ENCODE data around the gene AFTPH. TPM values are rescaled to one million over a fixed set of nuclear protein-coding genes. Genes with fewer than 3 reads are reported as not detected.

AFTPH gene
- polyA plus RNA-seq, 1 donor, result 78.3 TPM

DNA sequence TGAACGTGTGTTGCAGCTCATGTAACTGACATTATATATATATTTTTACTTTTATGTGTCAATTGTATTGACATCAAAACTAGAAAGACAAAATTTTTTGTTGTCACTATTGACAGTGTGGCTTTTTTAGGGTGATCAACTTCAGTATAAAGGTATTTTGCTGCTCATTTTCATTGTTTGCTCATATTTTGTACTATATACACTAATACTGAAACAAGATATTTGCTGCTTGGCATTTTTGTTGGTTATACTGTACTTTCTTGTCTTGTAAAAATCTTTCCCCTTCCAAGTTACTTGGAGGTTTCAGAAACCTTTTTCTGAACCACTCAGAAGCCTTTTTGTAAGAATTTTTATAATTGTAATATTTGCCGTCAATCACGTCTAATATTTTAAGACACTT, 16.5 kb downstream of the AFTPH start:
- DNase-seq, result no peak

GRCh38 chr2:64541547-64541946, 17.4 kb downstream of the AFTPH start:
- no peak for DNase-seq

DNA sequence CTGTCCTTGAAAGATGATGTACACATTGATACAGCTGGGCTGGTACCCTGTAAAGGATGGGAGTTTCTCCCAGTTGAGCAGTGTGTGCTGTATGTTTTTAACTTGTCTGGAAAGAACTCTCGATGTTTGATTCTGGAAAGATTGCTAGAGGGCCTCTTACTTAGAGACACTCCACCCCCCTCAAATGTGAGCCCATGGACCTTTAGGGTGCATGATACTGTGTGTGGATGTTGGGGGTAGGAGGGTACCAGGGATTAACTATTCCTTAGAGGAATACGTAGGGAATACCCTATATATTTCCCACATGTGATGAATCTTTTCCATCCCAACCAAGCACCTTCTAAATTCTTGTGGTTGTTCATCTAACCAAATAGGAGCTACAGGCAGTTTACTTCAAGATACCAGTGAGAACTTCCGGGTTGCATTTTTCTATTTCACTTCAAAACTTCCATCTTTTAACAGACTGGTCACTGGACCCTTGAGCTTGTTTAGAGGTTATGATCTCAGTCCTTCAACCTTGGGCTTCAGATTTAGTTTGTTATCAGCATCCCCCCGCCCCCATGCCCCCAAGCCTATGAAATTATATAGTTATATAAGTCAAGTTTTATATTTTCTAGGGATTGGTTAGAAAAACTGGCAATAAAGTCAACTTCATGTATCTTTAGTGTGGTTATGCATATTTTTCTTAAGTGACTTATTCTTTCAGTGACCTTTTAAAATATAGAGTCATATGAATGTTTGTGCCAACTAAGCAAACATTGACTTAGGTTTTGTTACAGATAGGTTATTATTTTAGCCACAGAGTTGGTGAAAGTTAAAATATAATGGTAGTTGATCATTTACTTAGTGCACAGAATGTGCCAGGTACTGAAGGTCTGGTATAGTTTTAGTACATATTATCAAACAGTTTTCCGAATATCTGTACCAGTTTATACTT, 18.2 kb downstream of the AFTPH start:
- DNase-seq, result no peak

DNA sequence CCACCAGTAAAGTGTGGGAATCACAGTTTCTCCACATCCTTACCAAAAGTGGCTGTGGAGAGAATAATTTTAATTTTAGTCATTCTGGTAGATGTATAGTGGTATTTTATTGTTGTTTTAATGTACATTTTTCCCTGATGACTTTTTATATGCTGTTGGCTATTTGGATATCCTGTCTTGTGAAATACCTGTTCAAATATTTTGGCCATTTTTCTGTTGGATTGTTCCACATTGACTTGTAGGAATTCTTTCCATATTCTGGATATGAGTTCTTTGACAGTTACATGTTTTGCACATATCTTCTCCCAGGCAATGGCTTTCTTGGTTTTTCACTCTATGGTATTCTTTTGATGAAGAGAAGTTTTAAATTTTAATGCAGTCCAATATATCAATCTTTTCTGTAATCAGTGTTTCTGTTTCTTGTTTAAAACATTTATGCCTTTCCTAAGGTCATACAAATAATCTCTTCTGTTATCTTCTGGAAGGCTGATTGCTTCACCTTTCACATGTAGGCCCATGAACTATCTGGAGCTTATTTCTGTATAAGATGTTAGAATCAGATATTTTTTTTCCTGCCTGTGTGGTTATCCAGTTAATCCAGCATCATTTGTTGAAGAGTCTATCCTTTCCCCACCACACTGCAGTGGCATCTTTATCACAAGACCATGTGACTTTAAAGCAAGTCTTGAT, 19.0 kb downstream of the AFTPH start:
- DNase-seq, result no peak

- DNase-seq, result no peak
Measured at GRCh38 chr2:64548761-64549160, 24.6 kb downstream of the AFTPH start.

DNA sequence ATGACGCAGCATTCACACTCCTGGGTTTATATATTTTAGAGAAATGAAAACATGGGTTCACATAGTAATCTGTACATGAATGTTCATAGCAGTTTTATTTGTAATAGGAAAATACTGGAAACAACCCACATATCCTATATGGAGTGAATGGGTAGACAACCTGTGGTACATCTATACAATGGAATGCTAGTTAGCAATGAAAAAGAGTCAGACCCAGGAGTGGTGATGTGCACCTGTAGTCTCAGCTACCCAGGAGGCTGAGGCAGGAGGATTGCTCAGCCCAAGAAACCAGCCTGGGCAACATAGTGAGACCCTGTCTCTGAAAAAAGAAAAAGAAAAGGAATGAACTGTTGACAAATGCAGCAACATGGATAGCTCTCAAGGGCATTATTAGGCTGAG, 25.9 kb downstream of the AFTPH start:
- DNase-seq, result no peak

- no peak for DNase-seq
Measured at GRCh38 chr2:64551851-64552250, 27.7 kb downstream of the AFTPH start.

DNA sequence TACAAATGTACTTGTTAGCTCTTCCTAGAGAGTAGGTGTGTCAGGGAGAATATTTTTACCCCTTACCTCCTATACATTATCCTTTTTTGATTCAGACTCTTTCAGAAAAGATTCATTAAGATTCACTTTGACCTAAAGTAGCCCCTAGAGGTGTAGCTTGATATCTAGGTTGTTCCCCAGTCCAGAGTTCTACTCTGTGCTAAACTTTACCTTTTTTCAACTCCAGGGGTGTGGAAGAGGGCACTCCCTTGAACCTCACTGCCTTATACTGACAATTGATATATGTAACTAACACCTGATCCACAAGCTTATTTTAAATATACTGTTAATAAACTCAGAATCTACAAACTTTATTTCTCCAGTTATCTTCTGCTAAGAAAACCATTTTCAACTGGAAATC, 30.0 kb downstream of the AFTPH start:
- no peak for DNase-seq

DNA sequence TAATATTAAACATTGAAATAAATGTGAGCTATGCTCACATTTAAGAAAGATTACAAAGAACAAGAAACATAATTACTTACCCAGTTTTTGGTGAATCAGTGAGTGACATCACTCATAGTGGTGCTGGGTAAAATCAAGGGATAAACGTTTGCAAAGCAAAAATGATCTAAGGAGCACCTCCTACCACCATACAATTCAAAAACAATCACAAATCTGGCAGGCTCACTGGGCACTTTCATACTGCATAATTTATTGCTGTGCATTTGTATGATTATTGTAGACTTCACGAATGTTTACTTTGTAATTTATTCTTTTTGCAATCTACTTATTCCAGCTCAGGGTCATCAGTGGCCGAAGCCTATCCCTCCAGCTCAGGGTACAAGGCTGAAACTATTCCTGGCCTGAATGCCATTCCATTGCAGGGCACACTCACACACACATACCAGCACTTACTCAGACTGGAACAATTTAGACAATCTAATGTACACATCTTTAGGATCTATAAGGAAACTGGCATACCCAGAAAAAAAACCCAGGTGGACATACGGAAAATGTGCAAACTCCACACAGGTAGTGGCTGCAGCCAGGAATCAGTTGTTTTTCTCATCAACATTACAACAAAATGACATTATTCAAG, 34.4 kb downstream of the AFTPH start:
- DNase-seq, result no peak

DNA sequence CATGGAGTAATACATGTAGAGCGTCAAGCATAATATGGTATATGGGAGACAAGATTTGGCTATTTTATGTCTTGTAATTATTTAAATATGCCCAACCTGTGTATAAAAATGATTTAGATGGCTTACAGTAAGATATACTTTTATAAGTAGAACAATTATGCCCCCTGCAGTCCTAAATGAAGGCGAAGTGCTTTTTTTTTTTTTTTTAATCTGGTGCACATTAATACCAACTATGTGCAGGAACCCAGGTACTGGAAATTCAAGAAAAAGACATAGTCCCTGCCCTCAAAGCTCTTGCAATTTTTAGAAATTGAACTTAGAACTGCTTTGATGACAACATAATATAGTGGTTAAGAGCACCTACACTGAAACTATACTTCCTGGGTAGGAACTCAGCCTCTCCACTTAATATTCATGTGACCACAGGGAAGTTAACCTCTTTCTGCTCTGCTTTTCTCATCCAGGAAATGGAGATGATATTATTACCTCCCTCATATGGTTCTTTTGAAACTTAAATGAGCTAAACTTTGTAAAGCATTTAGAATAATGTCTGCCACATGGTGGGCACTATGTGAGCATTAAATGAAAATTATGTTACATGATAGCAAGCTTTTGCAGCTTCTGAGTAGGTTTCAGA, 38.1 kb downstream of the AFTPH start:
- no peak for DNase-seq

DNA sequence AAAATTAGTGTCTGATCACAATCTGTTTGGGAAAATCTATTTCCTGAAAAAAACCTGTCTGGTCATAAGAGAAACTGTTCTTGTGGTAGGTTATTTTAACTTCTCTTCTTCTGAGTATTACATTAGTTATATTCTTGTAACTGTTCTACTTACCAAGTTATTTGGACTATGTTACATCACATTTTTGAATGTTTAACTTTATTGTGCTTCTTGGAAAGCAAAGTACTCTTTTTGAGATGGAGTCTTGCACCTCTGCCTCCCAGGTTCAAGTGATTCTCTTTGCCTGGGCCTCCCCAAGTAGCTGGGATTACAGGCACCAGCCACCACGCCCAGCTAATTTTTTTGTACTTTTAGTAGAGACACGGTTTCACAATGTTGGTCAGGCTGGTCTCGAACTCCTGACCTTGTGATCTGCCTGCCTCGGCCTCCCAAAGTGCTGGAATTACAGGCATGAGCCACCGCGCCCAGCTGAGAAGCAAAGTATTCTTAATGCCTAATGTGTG, 39.4 kb downstream of the AFTPH start:
- DNase-seq, result no peak

GRCh38 chr2:64565949-64566710, 42.0 kb downstream of the AFTPH start:
- DNase-seq, result no peak

DNA sequence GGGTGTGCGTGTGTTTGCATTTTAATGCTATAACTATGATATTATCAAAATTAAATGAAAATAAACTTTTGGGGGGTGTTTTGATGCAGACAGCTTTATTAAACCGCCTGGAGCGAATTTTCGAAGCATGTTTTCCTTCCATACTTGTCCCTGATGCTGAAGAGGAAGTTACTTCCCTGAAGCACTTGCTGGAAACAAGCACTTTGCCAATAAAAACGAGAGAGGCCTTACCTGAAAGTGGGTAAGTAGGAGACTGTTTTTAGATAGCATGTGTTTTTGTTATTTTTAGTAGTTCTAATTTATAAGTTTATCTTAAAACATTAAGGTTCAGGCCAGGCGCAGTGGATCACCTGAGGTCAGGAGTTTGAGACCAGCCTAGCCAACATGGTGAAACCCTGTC, 43.3 kb downstream of the AFTPH start:
- no peak for DNase-seq

GRCh38 chr2:64568836-64569235, 44.7 kb downstream of the AFTPH start:
- no peak for DNase-seq

GRCh38 chr2:64574871-64575270, 50.7 kb downstream of the AFTPH start:
- DNase-seq, result no peak

DNA sequence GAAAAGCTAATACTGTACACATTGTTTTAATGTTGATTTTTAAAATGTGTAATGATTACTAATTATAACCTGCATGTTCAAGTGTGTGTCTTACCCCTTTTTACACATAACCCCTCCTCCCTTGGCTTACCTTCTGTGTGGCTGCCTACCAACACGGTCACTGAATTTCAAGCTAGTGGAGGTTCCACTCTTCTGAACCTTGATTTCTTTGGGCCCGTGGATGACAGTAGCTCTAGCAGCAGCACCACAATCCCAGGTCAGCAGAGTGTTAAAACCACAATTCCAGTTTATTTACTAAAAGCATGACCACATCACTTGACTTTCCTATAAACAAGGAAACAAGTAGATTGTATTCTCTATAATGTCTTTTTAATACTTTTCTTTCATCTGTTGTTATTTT, 56.9 kb downstream of the AFTPH start:
- no peak for DNase-seq

DNA sequence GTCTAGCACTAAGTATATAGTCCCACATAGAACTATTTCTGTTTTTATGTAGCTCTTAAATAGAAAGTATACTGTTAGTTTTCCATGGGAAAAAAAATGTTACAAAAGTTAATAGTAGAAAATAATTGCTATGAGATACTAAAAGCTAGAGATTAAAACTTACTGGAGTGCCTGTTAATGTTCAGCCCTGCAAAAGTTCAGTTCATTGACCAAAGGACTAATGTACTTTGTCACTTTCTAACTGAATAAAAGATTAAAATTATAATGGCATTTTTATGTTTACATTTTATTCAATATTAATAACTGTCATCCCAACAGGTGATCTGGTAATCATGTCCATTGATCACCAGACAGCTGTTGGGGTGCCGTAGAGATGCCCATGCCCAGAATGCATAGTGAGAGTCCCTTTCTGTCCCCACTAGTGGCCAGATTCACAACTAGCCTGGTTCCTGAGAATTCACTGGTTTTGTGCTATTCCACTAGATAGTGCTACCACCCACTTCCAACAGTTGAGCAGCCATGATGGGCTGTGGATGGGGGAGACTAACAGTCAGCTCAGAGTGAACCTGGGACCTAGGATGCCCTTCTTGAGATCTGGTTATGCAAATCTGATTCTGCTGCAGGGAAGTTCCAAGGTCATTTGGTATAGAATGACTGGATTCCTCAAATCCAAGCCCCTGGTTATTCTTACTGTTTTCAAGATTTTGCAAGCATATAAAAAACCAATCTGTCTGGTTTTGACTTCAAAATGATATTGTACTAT, 57.8 kb downstream of the AFTPH start:
- no peak for DNase-seq

DNA sequence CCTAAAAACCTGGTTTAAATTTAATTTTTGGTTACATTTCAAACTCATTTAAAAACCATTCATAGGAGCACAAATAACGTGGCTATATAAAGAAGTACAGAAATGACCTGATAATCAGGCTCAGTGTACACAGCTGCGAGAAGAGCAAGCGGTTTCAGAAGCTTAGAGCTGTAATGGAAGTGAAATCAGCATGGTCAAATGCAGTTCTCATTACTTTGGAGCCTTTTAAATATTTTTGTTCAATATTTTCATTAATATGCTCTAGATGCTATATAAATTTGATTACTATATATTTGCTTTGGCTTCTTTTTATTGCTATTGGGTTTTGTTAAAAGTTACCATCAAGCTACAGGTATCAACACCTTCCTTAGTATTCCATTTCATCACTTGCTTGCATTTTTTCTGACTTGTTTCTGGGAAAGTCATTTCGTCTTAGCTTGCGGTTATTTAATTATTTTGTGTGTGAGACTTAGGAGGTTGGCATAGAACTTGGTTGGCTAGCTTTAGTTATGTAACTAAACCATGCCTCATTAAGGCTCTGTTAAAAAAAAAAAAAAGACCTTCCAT, 58.7 kb downstream of the AFTPH start:
- no peak for DNase-seq

DNA sequence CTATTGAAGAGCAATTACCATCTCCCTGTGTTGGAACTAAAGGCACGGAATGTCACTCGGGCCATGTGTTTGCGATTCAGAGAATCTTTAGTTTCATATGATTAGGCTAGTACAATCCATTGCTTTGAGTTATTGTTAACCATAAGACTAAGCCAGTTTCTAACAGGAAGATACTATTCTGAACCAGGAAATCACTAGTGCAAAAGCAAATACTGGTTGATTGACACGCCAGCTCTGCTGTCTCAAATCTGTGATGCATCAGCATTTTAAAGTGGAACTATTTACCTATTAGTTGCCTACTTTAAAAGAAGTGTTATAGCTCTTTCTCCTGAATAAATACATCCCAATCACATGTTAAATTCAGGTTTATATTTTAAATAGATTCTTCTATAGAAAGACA, 61.9 kb downstream of the AFTPH start:
- DNase-seq, result no peak

DNA sequence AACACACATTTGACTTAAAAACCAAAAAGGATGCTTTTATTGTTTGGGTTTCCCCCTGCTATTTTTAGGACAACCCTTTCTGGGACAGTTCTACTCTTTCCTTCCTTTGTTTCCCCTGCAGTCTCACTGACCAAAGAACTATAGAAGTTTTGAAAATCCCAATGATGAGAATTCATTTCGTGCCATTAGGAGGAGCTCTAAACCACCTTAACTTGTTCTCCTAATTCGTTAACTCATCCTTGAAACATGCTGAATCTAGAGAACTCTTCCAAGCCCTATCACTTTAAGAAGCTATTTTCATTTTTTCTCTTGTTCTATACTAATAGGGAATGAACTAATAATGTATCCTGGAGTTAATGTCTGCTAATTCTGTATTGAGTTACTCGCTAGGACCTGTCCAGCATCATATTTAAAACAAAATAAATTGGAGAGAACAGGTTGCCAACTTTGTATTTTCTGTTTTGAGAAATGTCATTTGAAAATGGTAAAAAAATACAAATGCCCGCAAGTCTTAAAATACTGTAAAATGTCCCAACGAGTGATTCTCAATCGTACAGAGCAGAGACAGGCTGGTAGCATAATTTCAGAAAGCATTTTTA, 62.9 kb downstream of the AFTPH start:
- no peak for DNase-seq

Data from left kidney (tissue), 2 donors.